Measurements from ENCODE around the gene PSME1. TPM values are rescaled to one million over a fixed set of nuclear protein-coding genes. Genes with fewer than 3 reads are reported as not detected.

Gene PSME1
- total and polyA plus RNA-seq, 2 of the 13 experiments (the other 11 are each of a cell fraction or from before 2014, with no cell fraction given) = 159 to 608 TPM

DNA sequence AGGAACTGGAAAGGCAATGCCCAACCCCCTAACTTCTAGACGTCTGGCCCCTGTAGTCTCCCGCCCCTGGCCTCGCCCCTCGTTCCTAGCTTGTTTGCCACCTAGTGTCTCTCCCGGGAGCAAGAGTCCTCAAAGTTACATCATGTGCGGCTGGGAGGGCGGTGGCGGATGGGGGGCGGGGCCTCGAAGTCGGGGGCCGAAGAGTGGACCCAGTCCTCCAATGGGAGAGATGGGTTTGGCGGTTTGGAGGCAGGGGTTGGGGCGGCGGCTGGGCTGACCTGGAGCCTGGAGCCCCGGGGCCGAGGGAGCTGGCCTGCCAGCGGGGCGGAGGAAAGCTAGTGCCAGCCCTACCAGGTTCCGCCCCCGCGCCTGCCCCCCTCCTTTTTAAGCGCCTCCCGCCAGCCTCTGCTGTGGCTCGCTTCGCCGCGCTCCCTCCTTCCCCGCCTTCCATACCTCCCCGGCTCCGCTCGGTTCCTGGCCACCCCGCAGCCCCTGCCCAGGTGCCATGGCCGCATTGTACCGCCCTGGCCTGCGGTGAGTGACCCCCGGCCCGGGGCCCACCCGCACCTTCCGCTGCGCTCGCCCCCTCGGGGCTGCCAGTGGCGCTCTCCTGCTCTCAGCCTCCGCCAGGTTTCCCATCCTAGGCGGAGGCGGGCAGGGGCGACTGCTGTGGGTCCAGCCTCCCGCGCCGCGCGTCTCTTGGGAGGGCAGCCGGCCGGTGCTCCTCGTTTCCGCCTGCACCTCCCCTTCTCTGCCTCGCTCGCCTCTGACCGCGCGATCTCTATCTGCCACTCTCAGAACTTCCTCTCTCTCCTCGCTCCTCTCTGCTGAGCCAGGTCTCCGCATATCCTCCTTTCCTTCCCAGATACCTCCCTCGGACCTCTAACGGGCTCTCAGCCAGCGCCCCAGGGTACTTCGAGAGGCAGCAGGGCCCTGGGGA lies 41.8 kb upstream of the PSME1 start, which contains the start of gene PCK2 (continued):
- TF ChIP-seq DZIP1 (CRISPR knock-in tag; IDR thresholded peaks at IDR 0.05) = no peak
- no peak for TF ChIP-seq PBX2 (CRISPR knock-in tag; IDR thresholded peaks at IDR 0.05)
- TF ChIP-seq ZNF569 (CRISPR knock-in tag; IDR thresholded peaks at IDR 0.05; ENCODE audit: borderline replicate concordance) = peak; percentile 78; the same call in 1 of the 2 replicates
- TF ChIP-seq MZF1 (CRISPR knock-in tag; IDR thresholded peaks at IDR 0.05; ENCODE audit: borderline replicate concordance) = peak; percentile 86; the same call in 1 of the 2 replicates
- peak; percentile 89 for TF ChIP-seq ZBTB44 (CRISPR knock-in tag; IDR thresholded peaks at IDR 0.05)
- peak; percentile 98 for TF ChIP-seq KLF11 (CRISPR knock-in tag; IDR thresholded peaks at IDR 0.05)
- TF ChIP-seq, protein P1, sequence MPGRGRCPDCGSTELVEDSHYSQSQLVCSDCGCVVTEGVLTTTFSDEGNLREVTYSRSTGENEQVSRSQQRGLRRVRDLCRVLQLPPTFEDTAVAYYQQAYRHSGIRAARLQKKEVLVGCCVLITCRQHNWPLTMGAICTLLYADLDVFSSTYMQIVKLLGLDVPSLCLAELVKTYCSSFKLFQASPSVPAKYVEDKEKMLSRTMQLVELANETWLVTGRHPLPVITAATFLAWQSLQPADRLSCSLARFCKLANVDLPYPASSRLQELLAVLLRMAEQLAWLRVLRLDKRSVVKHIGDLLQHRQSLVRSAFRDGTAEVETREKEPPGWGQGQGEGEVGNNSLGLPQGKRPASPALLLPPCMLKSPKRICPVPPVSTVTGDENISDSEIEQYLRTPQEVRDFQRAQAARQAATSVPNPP (CRISPR knock-in tag; IDR thresholded peaks at IDR 0.05) = peak; percentile 94
- peak; percentile 92 for TF ChIP-seq NKX3-1 (CRISPR knock-in tag; IDR thresholded peaks at IDR 0.05)
- TF ChIP-seq ARHGAP35 (CRISPR knock-in tag; IDR thresholded peaks at IDR 0.05; ENCODE audit: borderline replicate concordance) = peak; percentile 97
- no peak for TF ChIP-seq ZBTB2 (CRISPR knock-in tag; IDR thresholded peaks at IDR 0.05; ENCODE audit: low read depth)
- 0 out of 2 replicates have a peak, but pooled peaks have one; percentile 16 for TF ChIP-seq RBAK (CRISPR knock-in tag; IDR thresholded peaks at IDR 0.05)
- no peak for TF ChIP-seq MAX (IDR thresholded peaks at IDR 0.05)
- no peak for TF ChIP-seq SNRNP70 (IDR thresholded peaks at IDR 0.05; ENCODE audit: low read depth, low read length)
- TF ChIP-seq, protein P2, sequence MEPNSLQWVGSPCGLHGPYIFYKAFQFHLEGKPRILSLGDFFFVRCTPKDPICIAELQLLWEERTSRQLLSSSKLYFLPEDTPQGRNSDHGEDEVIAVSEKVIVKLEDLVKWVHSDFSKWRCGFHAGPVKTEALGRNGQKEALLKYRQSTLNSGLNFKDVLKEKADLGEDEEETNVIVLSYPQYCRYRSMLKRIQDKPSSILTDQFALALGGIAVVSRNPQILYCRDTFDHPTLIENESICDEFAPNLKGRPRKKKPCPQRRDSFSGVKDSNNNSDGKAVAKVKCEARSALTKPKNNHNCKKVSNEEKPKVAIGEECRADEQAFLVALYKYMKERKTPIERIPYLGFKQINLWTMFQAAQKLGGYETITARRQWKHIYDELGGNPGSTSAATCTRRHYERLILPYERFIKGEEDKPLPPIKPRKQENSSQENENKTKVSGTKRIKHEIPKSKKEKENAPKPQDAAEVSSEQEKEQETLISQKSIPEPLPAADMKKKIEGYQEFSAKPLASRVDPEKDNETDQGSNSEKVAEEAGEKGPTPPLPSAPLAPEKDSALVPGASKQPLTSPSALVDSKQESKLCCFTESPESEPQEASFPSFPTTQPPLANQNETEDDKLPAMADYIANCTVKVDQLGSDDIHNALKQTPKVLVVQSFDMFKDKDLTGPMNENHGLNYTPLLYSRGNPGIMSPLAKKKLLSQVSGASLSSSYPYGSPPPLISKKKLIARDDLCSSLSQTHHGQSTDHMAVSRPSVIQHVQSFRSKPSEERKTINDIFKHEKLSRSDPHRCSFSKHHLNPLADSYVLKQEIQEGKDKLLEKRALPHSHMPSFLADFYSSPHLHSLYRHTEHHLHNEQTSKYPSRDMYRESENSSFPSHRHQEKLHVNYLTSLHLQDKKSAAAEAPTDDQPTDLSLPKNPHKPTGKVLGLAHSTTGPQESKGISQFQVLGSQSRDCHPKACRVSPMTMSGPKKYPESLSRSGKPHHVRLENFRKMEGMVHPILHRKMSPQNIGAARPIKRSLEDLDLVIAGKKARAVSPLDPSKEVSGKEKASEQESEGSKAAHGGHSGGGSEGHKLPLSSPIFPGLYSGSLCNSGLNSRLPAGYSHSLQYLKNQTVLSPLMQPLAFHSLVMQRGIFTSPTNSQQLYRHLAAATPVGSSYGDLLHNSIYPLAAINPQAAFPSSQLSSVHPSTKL (CRISPR knock-in tag; IDR thresholded peaks at IDR 0.05) = peak; percentile 88
- TF ChIP-seq MBNL3 (CRISPR knock-in tag; conservative IDR thresholded peaks at IDR 0.05) = no peak

Measured in HepG2 (cell line).